Prostate gland (tissue), 2 donors: Measurements from ENCODE around the gene GPSM3. TPM values are rescaled to one million over a fixed set of nuclear protein-coding genes. Genes with fewer than 3 reads are reported as not detected.
A peak's percentile ranks its signal among the peaks of the same experiment; 100 is the strongest.

Experiments
- DNase-seq: peaks from one replicate; pipeline ENCODE4 v3.0.0-alpha.2; 2019; ENCODE audit warnings: low spot score
- H3K27ac ChIP-seq, 2 donors: fragments of 200-600 bp; sonication (generic); 2 replicates each; pipeline ENCODE4 v1.5.1; 2017 to 2019
- H3K27me3 ChIP-seq: fragments of 200-600 bp; sonication (generic); replicated peaks from 2 replicates; pipeline ENCODE4 v1.5.1; 2019; ENCODE audit not compliant: insufficient read depth
- H3K36me3 ChIP-seq, 2 donors: fragments of 200-600 bp; sonication (generic); 1 replicate in 1 of 2; 2 replicates in 1 of 2; pipeline versions ENCODE4 v1.5.1 to v1.8.1; 2017 to 2019
- H3K4me1 ChIP-seq: fragments of 200-600 bp; sonication (generic); replicated peaks from 2 replicates; pipeline ENCODE4 v1.5.1; 2019
- H3K4me3 ChIP-seq, 2 donors: fragments of 200-600 bp; sonication (generic); 2 replicates each; pipeline ENCODE4 v1.5.1; 2017 to 2019
- H3K9me3 ChIP-seq: fragments of 200-600 bp; sonication (generic); 2 replicates; pipeline ENCODE4 v1.5.1; 2017
- POLR2A ChIP-seq: fragments of 450-650 bp; IDR thresholded peaks from one replicate; pipeline ENCODE4 v1.6.1; 2016; ENCODE audit warnings: antibody characterized with exemption, mild to moderate bottlenecking
- POLR2AphosphoS5 ChIP-seq: sonication (generic); formaldehyde crosslinking; IDR thresholded peaks from one replicate; pipeline ENCODE4 v1.6.1; 2017; ENCODE audit warnings: antibody characterized with exemption
- WGBS: methylation state at CpG from one replicate; pipeline ENCODE4 v1.1.5; 2018; 5-methylcytosine and 5-hydroxymethylcytosine counted together
- intact Hi-C: fragments of 100-400 bp; cut with DNase I; formaldehyde crosslinking; loops from one replicate; pipeline ENCODE4 v1.14.2; 2022
- total RNA-seq, 2 donors: library from RNA; depleted of rRNA; stranded (reverse); fragments of >200 nt; gene quantifications; one replicate each; pipeline ENCODE4 v1.1.0, GENCODE V29; 2016
- TF ChIP-seq, protein P1 (sequence below), 4 experiments: fragments of 200-600 bp in 2 of 4; fragments of 450-650 bp in 2 of 4; sonication (generic) in 2 of 4; IDR thresholded peaks; 1 replicate in 3 of 4; 2 replicates in 1 of 4; pipeline ENCODE4 v1.5.1; 2016 to 2019; ENCODE audit warnings: antibody characterized with exemption in 4 of 4, mild to moderate bottlenecking in 2 of 4, moderate library complexity in 2 of 4

Gene GPSM3
- total RNA-seq, 2 donors from 2014 or later = 5.1 to 5.9 TPM

- Histone ChIP-seq H3K36me3 (peaks cover 0 to 5% of the 10 kb centered on the region in 2 donors), H3K27ac (no peak overlapping the region), H3K4me3 (no peak overlapping the region), H3K9me3 (no peaks in the 10 kb centered on the region), H3K4me1 (no peaks in the 10 kb centered on the region), H3K27me3 (no peaks in the 10 kb centered on the region)
- intact Hi-C loops = loop anchor here (5.0 kb wide), 1 partner anchor 283 kb away; the partner anchor contains the start of gene EHMT2
- TF ChIP-seq, protein P1, sequence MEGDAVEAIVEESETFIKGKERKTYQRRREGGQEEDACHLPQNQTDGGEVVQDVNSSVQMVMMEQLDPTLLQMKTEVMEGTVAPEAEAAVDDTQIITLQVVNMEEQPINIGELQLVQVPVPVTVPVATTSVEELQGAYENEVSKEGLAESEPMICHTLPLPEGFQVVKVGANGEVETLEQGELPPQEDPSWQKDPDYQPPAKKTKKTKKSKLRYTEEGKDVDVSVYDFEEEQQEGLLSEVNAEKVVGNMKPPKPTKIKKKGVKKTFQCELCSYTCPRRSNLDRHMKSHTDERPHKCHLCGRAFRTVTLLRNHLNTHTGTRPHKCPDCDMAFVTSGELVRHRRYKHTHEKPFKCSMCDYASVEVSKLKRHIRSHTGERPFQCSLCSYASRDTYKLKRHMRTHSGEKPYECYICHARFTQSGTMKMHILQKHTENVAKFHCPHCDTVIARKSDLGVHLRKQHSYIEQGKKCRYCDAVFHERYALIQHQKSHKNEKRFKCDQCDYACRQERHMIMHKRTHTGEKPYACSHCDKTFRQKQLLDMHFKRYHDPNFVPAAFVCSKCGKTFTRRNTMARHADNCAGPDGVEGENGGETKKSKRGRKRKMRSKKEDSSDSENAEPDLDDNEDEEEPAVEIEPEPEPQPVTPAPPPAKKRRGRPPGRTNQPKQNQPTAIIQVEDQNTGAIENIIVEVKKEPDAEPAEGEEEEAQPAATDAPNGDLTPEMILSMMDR (IDR thresholded peaks at IDR 0.05) = no peak
- TF ChIP-seq POLR2A (no peak), POLR2AphosphoS5 (no peak)
- WGBS = 73% methylated on average over 10 of the region's 10 CpGs
- no peak for DNase-seq
Measured at GRCh38 chr6:32179766-32180405, 12.6 kb downstream of the GPSM3 start.

GRCh38 chr6:32178547-32179440, 13.6 kb downstream of the GPSM3 start:
- 2% methylated on average over 24 of the region's 24 CpGs for WGBS
- Histone ChIP-seq H3K4me3 (peak overlapping the region; percentile 50 to 59), H3K36me3 (peaks cover 0 to 5% of the 10 kb centered on the region in 2 donors), H3K27ac (peak overlapping the region; percentile 93), H3K9me3 (no peaks in the 10 kb centered on the region), H3K4me1 (no peaks in the 10 kb centered on the region), H3K27me3 (no peaks in the 10 kb centered on the region)
- TF ChIP-seq POLR2A = no peak
- no peak for TF ChIP-seq POLR2AphosphoS5
- TF ChIP-seq, protein P1 (IDR thresholded peaks at IDR 0.05) = no peak
- no peak for DNase-seq
- intact Hi-C loops = loop anchor here (5.0 kb wide), 1 partner anchor 281 kb away; the partner anchor contains the start of gene EHMT2

- H3K36me3 ChIP-seq = peaks cover 0 to 5% of the 10 kb centered on the region in 2 donors
- H3K9me3 ChIP-seq = no peaks in the 10 kb centered on the region
- H3K27me3 ChIP-seq = no peaks in the 10 kb centered on the region
- under 1% methylated on average over 33 of the region's 33 CpGs for WGBS
- TF ChIP-seq, protein P1 (IDR thresholded peaks at IDR 0.05) = no peak
- no peak for TF ChIP-seq POLR2A
- peak; percentile 97 for TF ChIP-seq POLR2AphosphoS5
- H3K4me3 ChIP-seq = peak within 1 kb of the TSS; percentile 50 to 59
- H3K27ac ChIP-seq = peak within 1 kb of the TSS; percentile 93
- intact Hi-C loops = loop anchor here (5.0 kb wide), 1 partner anchor 281 kb away; the partner anchor contains the start of gene EHMT2
- DNase-seq = peak; percentile 99
- H3K4me1 ChIP-seq = no peaks in the 10 kb centered on the region
Measured at GRCh38 chr6:32177788-32178546, 14.5 kb downstream of the GPSM3 start, which contains the start of gene RNF5. RNF5 (plus strand) TSS chr6:32178405; CDS start chr6:32178512, 107 bp downstream.

DNA sequence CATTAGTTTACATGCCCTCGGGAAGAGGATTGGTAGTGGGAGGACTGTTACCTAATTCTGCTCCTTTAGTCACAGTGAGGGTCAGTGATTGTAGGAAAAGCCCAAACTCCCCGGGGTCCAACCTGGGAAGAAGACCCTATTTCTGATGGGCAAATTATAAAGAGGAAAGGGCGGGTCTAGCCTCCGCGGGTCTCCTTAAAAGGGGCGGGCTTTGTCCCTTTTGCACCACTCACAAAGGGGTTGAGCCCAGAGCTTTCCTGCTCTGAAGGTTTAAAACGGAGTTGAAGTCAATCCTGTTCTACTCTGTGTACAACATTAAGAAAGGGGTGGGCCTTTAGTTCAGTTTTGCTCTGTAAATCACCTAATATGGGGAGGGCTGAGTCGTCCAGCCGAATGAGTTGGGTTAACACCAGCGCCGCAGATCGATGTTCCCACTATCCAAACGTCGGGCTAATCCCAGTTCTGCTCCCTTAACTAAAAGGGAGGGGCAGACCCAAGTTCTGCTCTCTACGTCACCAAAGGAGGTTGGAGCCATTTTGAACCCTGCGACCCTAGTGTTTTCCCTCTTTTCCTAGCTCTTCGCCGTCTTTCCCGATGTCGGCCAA, 15.2 kb downstream of the GPSM3 start:
- no peaks in the 10 kb centered on the region for H3K4me1 ChIP-seq
- H3K36me3 ChIP-seq = peaks cover 0 to under 1% of the 10 kb centered on the region in 2 donors
- intact Hi-C loops = loop anchor here (5.0 kb wide), 1 partner anchor 280 kb away; the partner anchor contains the start of gene EHMT2
- H3K27ac ChIP-seq = peak overlapping the region; percentile 93
- no peak for DNase-seq
- H3K4me3 ChIP-seq = peak overlapping the region; percentile 50 to 59
- no peaks in the 10 kb centered on the region for H3K9me3 ChIP-seq
- no peak for TF ChIP-seq POLR2AphosphoS5
- peak; percentile 54 for TF ChIP-seq POLR2A
- TF ChIP-seq, protein P1 (IDR thresholded peaks at IDR 0.05) = peak in 1 of 4 experiments; percentile 2
- no peaks in the 10 kb centered on the region for H3K27me3 ChIP-seq
- 0% methylated on average over 20 of the region's 20 CpGs for WGBS
